DMS53 treated with DMSO at 0.1 percent for 48 hours (cell line): Measurements from ENCODE around the gene BTG1.

Source experiments
- DNase-seq: peaks from one replicate; lab custom pipeline; 2025; ENCODE audit not compliant: unreplicated experiment; lab: John Stamatoyannopoulos, UW

Gene BTG1

GRCh38 chr12:92145731-92146496 lies at the start of gene BTG1:
Gene BTG1 (minus strand): TSS chr12:92145846. CDS start chr12:92145535, 311 bp downstream.
- peak; percentile 99 for DNase-seq

GRCh38 chr12:92194561-92194960 lies 48.9 kb upstream of the BTG1 start:
- no peak for DNase-seq

- DNase-seq, result no peak
Observed at GRCh38 chr12:92193846-92194245, 48.2 kb upstream of the BTG1 start.

GRCh38 chr12:92193063-92193462 lies 47.4 kb upstream of the BTG1 start:
- DNase-seq, result no peak

- DNase-seq, result no peak
Observed at GRCh38 chr12:92192360-92192759, 46.7 kb upstream of the BTG1 start.

- DNase-seq, result no peak
Observed at GRCh38 chr12:92191061-92191460, 45.4 kb upstream of the BTG1 start.

- DNase-seq, result no peak
Observed at GRCh38 chr12:92188517-92189188, 43.0 kb upstream of the BTG1 start.

- DNase-seq, result no peak
Observed at GRCh38 chr12:92186038-92186470, 40.4 kb upstream of the BTG1 start.

- DNase-seq, result no peak
Observed at GRCh38 chr12:92185052-92185451, 39.4 kb upstream of the BTG1 start.

GRCh38 chr12:92183575-92183974 lies 37.9 kb upstream of the BTG1 start:
- DNase-seq, result no peak

- DNase-seq, result no peak
Observed at GRCh38 chr12:92178340-92178739, 32.7 kb upstream of the BTG1 start.

GRCh38 chr12:92176646-92177045 lies 31.0 kb upstream of the BTG1 start:
- no peak for DNase-seq

GRCh38 chr12:92175961-92176360 lies 30.3 kb upstream of the BTG1 start:
- no peak for DNase-seq

GRCh38 chr12:92170050-92170449 lies 24.4 kb upstream of the BTG1 start:
- no peak for DNase-seq

- DNase-seq, result no peak
Observed at GRCh38 chr12:92167075-92167474, 21.4 kb upstream of the BTG1 start.

GRCh38 chr12:92164712-92165111 lies 19.1 kb upstream of the BTG1 start:
- no peak for DNase-seq

GRCh38 chr12:92162079-92162478 lies 16.4 kb upstream of the BTG1 start:
- no peak for DNase-seq

GRCh38 chr12:92158796-92159439 lies 13.3 kb upstream of the BTG1 start:
- no peak for DNase-seq

- no peak for DNase-seq
Observed at GRCh38 chr12:92156704-92157395, 11.2 kb upstream of the BTG1 start.

- DNase-seq, result no peak
Observed at GRCh38 chr12:92156139-92156538, 10.5 kb upstream of the BTG1 start.

GRCh38 chr12:92155733-92156132 lies 10.1 kb upstream of the BTG1 start:
- DNase-seq, result no peak
